Stimulated activated CD8-positive, alpha-beta memory T cell treated with anti-CD3 and anti-CD28 coated beads, Interleukin-4, amount 100 ng/mL, for 24 hours (primary cell): Measurements from ENCODE around the gene PIP5K1B.

Source experiments
- DNase-seq: peaks from one replicate; pipeline ENCODE4 v3.0.0-alpha.2; 2020; ENCODE audit warnings: low read depth

Gene PIP5K1B

DNA sequence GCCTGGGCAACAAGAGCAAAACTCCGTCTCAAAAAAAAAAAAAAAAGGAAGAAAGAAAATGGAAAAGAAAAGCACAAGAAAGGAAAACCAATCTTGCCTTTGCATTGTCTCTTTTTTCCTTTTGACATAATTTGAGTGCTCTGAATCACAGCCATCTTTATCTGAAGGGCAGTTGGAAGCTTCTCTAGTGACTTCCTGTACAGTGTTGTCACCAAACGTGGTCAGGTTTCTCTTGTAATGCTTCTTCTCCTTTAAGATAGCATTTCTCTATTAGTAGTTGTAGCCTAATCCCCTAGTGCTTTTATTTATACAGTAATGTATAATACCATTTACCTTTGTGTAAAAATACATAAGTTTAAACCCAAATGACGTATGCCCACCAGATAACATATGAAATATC, 290.7 kb downstream of the PIP5K1B start:
- no peak for DNase-seq

GRCh38 chr9:68996462-68996861, 291.4 kb downstream of the PIP5K1B start:
- no peak for DNase-seq

GRCh38 chr9:68997666-68998065, 292.6 kb downstream of the PIP5K1B start:
- no peak for DNase-seq

DNA sequence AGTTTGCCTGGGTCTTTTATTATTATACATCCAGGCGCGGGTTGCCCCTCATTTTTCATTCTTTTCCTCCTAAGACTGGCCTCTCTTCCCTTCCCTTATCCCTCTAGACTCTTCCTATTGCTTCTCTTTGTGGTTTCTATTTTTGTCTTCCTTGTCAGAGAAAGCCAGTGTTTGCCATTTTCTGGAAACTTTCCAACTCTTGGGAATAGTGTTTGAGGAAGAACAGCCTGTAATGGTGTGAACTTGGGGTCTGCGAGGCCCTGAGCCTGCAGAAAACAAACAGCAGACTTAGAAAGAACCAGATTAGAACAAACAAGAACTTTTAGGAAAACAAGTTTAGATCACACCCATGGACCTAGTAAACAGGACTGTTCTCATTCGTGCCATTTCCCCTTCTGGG, 293.3 kb downstream of the PIP5K1B start:
- no peak for DNase-seq

DNA sequence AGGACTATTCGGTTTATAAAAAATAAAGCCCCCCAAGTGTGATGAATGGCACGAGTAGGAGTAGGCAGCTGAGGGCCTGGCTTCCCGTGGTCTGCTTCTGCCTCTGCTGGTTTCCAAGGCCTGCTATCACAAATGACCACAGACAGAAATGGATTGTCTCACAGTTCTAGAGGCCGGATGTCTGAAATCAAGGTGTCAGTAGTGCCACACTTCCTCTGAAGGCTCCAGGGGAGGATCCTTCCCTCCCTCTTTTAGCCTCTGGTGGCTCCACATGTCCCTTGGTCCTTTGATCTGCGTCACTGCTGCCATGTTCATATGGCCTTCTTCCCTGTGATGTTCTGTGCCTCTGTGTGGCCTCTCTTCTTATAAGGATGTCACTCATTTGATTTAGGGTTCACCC, 293.8 kb downstream of the PIP5K1B start:
- DNase-seq, result no peak

DNA sequence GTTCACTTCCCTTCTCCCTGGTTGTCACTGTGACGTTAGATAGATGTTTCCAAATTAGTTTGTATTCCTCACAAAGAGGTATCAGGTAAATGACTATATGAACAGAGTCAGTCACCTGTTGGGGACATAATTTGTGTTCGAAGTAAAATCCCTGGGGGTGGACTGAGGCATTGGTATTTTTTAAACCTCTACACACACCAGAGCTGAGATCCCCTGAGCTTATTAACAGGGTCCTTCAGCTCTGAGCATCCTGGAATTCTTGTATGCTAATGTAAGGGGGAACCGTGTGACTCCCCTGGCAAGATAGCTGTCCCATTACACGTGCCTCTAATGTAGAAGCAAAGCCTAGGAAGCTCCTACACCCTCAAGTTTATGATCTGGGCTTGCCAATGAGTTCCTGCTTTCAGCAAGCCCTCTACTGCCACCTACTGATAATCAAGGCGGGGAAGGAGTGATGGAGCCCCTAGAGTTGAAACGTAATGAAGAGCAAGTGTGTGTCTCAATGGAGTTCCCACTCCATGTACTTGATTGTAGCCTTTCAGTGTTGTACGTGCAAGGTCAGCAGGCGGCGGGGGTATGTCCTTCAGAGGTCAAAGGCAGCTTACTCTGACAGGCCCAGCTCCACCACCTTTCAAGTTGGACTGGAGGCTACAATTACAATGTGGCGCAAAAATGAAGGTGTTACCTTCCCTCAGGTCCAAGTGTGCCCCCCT, 294.5 kb downstream of the PIP5K1B start:
- peak; percentile 28 for DNase-seq

DNA sequence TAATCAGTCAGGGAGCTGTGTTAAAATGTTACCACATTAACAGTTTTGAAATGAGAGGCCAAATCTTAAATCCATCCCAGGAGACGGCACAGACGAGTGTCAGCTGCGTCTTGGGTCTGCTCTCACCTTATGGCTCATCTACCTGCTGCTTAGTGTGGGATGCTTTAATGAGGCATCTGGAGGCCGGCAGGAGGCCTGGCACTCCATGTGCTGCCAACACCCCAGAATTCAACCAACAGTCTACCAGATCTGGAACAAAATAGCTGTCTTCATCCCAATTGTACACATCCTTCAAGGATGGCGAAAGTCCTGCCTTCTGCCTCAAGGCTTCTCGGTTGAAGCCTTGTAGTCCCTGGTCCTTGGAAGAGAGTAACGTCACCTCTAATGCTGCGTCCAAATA, 296.9 kb downstream of the PIP5K1B start:
- no peak for DNase-seq

DNA sequence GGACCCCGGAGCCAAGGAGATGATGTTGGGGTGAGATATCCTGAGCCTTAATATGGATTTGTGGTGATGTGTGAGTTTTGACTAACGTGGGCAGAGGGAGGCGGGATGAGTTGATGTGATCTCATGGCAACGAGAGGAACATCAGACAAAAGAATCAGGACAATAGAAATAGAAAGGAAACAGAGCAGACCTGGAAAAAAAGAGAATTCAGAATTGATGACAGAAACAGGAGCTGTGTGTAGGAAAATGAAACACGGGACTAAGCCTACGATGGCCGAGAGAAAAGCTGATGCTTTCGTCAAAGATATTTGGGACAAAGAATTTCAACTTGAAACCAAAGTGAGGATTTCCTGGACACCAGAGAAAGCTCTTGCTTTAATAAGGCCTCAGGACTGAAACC, 298.0 kb downstream of the PIP5K1B start:
- no peak for DNase-seq

GRCh38 chr9:69004836-69005235, 299.8 kb downstream of the PIP5K1B start:
- no peak for DNase-seq

- no peak for DNase-seq
These were observed 304.7 kb downstream of the PIP5K1B start for GRCh38 chr9:69009708-69010107.

DNA sequence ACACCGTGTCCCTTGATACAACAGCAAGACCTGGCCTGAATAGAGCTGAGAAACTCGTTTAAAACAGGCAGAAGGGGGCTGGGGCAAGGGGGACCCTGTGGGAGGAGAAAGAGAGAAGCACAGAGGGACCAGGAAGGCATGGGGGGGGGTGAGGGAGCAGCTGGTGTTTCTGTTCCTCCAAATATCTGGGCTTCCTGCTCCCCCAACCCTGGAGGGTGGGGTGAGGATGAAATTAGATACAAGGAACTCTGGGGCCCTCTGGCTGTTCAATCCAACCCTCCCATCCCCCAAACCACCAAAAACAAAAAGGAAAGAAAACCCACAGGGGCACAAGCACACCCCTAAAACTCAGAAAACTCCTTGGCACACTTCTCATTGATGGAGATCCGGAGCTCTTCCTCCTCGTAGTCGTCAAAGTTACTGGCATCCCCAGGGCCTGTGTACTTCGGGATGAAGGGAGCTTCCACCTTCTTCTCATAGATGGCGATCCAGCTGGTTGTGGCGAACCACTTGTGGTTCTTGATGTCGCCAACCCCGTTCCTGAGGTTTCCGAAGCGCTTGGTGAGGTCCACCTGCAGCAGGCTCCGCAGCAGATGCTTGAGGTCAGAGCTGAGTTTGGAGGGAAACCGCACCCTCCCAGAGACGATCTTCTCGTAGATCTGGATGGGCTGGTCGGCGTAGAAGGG, 307.8 kb downstream of the PIP5K1B start:
- no peak for DNase-seq

GRCh38 chr9:69013382-69013727, 308.3 kb downstream of the PIP5K1B start:
- DNase-seq, result no peak

GRCh38 chr9:69014013-69014412, 309.0 kb downstream of the PIP5K1B start, which contains the start of gene PRKACG:
TSS of gene PRKACG (minus strand) at chr9:69014113. CDS start at chr9:69014092, 21 bp downstream.
- DNase-seq, result no peak

- no peak for DNase-seq
These were observed 311.4 kb downstream of the PIP5K1B start for GRCh38 chr9:69016191-69017096.

- DNase-seq, result no peak
These were observed 313.7 kb downstream of the PIP5K1B start for GRCh38 chr9:69018737-69019136.

GRCh38 chr9:69019808-69020207, 314.8 kb downstream of the PIP5K1B start:
- DNase-seq, result no peak

DNA sequence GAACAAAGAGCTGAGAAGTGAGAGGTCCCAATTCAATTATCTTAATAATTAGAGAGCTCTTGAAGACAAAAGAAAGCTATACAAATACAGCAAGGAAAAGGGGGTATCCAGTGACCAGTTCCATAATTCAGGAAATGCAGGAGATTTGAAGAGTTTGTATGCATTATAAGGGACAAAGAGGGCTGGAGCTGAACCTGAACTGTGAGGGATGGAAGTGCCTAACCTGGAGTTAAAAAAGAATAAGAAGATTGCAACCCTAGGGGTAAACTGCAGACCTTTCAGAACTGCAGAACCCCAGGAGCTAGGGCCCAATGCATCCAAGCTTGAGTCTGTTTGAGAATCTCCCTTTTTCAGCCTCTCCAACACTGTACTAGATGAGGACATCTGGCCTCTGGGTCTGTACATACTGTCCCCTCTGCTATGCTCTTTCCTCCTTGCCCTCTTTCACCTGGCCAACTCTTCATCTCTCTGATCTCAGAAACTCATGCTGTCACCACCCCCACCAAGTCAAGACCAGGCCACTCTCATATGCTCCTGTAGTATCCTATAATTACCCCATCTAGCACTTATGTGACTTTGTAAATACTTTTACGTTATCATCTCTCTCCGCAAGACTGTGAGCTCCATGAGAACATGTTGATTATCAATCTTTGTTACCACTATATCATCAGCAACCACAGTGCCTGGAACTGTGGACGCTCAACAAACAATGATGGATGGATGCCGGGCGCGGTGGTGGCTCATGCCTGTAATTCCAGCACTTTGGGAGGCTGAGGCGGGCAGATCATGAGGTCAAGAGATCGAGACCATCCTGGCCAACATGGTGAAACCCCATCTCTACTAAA, 315.5 kb downstream of the PIP5K1B start:
- DNase-seq, result no peak

DNA sequence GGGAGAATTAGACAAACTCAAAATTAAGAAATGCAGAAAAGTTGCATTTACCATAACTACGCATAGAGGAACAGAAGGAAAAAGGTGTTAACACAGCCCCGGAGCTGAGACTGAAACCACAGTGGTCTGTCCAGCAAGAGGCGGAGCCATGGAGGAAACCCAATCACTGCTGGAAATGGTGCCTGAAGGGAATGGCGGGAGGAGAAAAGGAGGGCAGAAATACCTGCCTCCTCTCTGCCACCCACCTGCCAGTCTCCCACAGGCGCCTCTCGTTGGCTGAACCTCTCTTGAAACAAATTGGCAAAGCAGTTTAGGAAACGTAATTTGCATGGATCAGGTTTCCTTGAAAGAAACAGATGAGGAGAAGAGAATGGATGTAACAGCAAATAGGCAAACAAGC, 318.6 kb downstream of the PIP5K1B start:
- DNase-seq, result no peak

DNA sequence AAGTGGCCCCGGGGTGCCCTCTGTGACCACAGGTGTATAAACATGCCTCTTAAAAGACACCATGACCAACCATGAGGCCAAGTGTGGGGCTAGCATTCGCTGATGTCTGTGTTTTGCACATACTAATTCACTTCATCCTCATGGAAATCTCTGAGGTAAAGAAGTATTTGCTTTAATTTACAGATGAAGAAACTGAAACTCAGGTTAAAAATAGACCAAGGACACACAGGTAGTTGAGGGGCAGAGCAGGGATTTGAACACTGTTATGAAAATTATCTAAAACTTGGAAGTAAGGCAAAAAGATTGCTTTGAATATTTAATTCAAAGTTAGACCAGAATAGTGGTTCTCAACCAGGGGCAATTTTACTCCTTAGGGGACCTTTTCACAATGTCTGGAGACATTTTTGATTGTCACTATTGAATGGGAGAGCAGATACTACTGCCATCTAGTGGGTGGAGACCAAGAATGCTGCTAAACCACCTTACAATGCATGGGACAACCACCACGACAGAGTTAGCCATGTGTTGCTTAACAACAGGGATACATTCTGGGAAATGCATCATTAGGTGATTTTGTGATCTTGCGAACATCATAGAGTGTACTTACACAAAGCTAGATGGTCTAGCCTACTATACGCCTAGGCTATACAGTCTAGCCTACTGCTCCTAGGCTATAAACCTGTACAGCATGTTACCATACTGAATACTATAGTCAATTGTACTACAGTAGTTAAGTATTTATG, 322.5 kb downstream of the PIP5K1B start:
- DNase-seq, result no peak

DNA sequence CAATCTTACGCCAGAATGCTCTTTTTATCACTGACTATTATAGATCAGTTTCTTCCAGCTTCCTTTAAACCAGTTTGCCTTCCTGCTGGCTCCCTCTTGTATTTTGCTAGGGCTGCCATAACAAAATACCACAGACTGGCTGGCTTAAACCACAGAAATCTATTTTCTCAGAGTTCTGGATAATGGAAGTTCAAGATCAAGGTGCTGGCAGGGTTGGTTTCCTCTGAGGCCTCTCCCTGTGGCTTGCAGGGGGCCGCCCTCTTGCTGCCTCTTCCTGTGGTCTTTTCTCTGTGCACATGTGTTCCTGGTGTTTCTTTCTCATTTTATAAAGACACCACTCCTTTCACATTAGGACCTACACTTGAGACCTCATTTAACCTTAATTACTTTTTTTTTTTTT, 323.7 kb downstream of the PIP5K1B start:
- no peak for DNase-seq

DNA sequence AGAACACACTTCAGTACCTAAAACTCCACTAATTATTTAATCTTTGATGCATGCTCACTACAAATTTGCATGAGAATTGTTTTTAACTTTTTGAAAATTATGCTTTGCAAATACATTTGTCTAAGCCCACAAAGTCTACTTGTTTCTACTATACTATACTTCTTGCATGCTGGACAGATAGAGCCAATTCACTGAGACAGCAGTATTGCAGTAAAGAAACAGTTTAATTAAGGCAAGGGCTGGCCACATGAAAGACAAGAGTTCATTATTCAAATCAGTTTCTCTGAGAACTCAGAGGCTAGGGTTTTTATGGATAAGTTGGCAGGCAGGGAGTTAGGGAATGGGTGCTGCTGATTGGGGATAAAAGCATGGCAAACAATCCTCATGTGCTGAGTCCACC, 324.5 kb downstream of the PIP5K1B start:
- no peak for DNase-seq
